ENCODE data around the gene KIAA1217.

KIAA1217 gene

DNA sequence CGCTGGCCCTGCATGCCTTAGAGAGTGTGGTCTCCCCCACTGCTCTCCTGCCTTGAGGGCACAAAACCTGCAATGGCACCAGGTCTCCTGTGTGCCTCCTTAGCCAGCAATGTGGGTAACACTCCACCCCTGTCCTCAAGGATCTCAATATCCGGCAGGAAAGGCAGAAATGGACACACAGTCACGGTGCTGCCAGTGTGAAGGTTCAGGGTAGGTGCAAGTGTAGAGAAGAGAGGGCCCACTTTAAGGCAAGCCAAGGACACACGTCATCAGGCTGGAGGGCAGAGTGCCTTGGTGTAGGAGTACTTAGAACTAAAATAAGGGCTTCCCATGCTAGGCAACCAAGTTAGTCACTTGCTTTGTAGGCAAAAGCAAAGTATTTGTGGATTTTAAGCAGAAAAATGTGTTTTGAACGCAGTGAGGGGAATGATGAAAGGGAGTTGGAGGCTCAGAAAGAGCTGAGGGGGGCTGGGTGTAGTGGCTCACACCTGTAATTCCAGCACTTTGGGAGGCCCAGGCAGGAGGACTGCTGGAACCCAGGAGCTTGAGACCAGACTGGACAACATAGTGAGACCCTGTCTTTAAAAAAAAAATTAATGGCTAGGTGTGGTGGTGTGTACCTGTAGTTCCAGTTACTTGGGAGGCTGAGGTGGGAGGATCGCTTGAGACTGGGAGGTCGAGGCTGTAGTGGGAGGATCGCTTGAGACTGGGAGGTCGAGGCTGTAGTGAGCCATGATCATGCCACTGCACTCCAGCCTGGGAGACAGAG, 361.9 kb downstream of the KIAA1217 start:
- Mint-ChIP-seq H3K4me3 (no peak overlapping the region), H3K9me3 (no peaks in the 10 kb centered on the region), H3K4me1 (ENCODE audit: low read depth) (no peaks in the 10 kb centered on the region), H3K27ac (no peak overlapping the region), H3K27me3 (no peaks in the 10 kb centered on the region), H3K36me3 (ENCODE audit: low read depth) (no peaks in the 10 kb centered on the region)
- intact Hi-C loops (cut with micrococcal nuclease): no loop called here

DNA sequence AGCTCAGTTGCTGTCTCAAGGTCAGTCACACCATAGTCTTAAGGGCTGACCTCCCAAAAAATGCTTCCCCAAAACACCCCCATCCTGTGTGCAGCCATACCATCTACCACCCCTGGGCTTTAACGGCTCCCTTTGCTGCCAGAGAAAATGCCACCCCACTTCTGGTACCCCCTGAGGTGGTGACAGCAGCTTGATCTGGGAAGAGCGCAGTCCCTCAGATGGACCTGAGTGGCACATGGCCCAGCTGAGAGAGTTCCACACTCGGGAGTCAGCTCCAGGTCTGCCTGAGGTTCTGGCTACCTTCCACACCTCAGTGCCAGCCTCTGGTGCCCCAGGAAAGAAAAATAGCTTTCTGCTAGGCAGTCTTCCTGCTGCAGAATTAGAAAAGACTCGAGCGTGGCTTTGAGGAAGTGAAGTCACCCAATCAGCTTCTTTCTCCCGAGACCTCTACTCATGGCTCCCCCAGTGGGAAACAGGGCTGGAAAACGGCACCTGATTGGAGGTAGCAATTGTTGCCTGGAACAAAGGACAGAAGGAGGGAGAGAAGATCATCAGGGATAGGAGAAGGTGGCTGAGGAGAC, 363.0 kb downstream of the KIAA1217 start:
- Mint-ChIP-seq H3K4me3 (no peak overlapping the region), H3K9me3 (no peaks in the 10 kb centered on the region), H3K27me3 (peaks cover 2% of the 10 kb centered on the region), H3K27ac (no peak overlapping the region), H3K36me3 (ENCODE audit: low read depth) (no peaks in the 10 kb centered on the region), H3K4me1 (ENCODE audit: low read depth) (no peaks in the 10 kb centered on the region)
- intact Hi-C loops (cut with micrococcal nuclease): no loop called here

DNA sequence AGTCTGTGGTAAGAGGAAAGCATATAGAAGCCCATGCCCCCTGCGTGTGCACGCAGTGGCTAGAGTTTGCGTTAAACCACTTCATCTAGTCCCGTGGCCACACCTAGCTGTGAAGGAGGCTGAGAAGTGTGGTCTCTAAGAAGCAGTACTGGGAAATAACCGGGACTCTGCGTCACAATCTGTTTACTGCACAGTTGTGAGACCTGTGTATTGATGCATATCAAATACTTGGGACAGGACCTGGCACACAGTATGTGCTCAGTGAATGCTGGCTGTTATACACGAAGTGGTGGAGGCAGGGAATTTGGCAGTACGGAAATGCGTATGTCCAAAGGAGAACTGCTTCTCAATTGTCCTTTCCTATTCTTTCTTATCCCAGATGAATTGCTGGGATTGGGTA, 365.2 kb downstream of the KIAA1217 start:
- no peak overlapping the region for H3K4me3 Mint-ChIP-seq
- H3K27ac Mint-ChIP-seq: no peak overlapping the region

GRCh38 chr10:24574578-24575155, 365.7 kb downstream of the KIAA1217 start:
- no peak overlapping the region for H3K4me3 Mint-ChIP-seq
- intact Hi-C loops (cut with micrococcal nuclease): no loop called here
- H3K9me3 Mint-ChIP-seq: no peaks in the 10 kb centered on the region
- H3K36me3 Mint-ChIP-seq (ENCODE audit: low read depth): no peaks in the 10 kb centered on the region
- H3K4me1 Mint-ChIP-seq (ENCODE audit: low read depth): no peaks in the 10 kb centered on the region
- no peak overlapping the region for H3K27ac Mint-ChIP-seq
- H3K27me3 Mint-ChIP-seq: peaks cover 2% of the 10 kb centered on the region

More for the DNA sequence above, 365.2 kb downstream of the KIAA1217 start:
- intact Hi-C loops (cut with micrococcal nuclease): no loop called here
- Mint-ChIP-seq H3K9me3 (no peaks in the 10 kb centered on the region), H3K4me1 (ENCODE audit: low read depth) (no peaks in the 10 kb centered on the region), H3K36me3 (ENCODE audit: low read depth) (no peaks in the 10 kb centered on the region), H3K27me3 (peaks cover 2% of the 10 kb centered on the region)

DNA sequence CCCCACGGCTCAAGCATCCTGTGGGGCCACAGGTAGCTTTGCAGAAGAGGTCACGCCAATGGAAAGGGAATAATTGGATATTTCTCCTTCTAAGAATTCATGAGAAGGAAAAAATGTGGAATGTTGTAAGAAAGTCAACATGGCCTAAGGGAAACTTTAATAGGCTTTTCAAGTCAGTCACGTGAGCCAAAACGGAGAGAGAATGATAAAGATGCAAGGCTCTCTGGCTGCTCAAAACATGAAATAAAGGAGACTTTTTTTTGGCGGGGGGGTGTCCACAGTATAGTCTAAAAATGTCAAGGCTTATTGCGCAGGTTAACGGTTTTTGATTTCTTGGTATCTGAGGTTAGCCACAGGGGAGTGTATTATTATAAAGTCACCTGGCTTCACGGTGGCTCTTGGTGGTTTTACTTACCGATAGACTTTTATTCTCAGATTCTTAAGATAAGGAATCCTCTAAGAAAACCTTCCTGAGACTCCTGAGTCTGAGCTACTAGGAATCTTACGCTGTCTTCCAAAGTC, 366.6 kb downstream of the KIAA1217 start:
- Mint-ChIP-seq H3K9me3 (no peaks in the 10 kb centered on the region), H3K4me3 (no peak overlapping the region), H3K36me3 (ENCODE audit: low read depth) (no peaks in the 10 kb centered on the region), H3K27ac (no peak overlapping the region), H3K27me3 (peaks cover 2% of the 10 kb centered on the region), H3K4me1 (ENCODE audit: low read depth) (no peaks in the 10 kb centered on the region)
- intact Hi-C loops (cut with micrococcal nuclease): no loop called here

DNA sequence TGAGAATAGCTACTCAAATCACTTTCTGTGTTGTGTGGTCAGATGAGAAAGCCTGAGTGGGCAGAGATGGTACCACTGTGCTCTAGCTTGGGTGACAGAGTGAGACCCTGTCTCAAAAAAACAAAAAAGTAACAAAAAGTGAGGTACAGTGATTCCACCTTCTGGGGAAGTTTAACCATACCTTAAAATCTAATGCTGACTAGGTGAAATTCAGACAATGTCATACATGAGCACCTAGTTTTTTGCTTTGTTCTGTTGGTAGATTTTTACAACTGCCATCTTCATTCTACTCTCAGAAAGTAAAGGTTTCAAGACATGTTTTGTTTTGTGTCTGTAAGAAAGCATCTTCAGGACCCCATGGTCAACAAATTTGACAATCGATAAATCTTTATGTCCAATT, 370.5 kb downstream of the KIAA1217 start:
- peaks cover 11% of the 10 kb centered on the region for H3K36me3 Mint-ChIP-seq (ENCODE audit: low read depth)
- no peak overlapping the region for H3K27ac Mint-ChIP-seq
- intact Hi-C loops (cut with micrococcal nuclease): no loop called here
- no peaks in the 10 kb centered on the region for H3K9me3 Mint-ChIP-seq
- peaks cover 2% of the 10 kb centered on the region for H3K27me3 Mint-ChIP-seq
- H3K4me1 Mint-ChIP-seq (ENCODE audit: low read depth): no peaks in the 10 kb centered on the region
- H3K4me3 Mint-ChIP-seq: no peak overlapping the region

DNA sequence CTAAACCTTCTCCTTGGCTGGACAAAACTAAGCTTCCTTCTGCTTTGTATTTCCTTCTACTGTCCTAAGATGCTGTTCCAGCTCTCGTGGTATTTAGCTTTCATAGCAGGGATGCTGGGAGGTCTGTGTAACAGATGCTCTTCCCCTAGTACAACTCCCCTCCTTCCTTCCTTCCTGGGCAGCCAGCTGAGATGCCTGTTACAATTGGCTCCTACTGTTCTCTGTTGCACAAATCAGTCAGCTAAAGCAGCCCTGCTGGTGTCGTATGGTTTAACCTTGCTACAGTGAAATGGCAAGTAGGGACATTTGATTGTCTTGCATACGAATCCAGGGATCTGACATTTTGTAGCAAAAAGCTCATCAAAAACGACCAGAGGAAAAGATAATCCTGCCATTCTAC, 371.0 kb downstream of the KIAA1217 start:
- no peaks in the 10 kb centered on the region for H3K4me1 Mint-ChIP-seq (ENCODE audit: low read depth)
- no peaks in the 10 kb centered on the region for H3K9me3 Mint-ChIP-seq
- H3K36me3 Mint-ChIP-seq (ENCODE audit: low read depth): peaks cover 16% of the 10 kb centered on the region
- H3K27ac Mint-ChIP-seq: no peak overlapping the region
- intact Hi-C loops (cut with micrococcal nuclease): no loop called here
- H3K4me3 Mint-ChIP-seq: no peak overlapping the region
- peaks cover 2% of the 10 kb centered on the region for H3K27me3 Mint-ChIP-seq

- Mint-ChIP-seq H3K4me1 (ENCODE audit: low read depth) (no peaks in the 10 kb centered on the region), H3K27me3 (no peaks in the 10 kb centered on the region), H3K36me3 (ENCODE audit: low read depth) (peaks cover 95% of the 10 kb centered on the region), H3K9me3 (no peaks in the 10 kb centered on the region), H3K4me3 (no peak overlapping the region), H3K27ac (no peak overlapping the region)
- intact Hi-C loops (cut with micrococcal nuclease): no loop called here
Observed at GRCh38 chr10:24589265-24589664, 380.3 kb downstream of the KIAA1217 start.

- H3K4me3 Mint-ChIP-seq: no peak overlapping the region
- H3K9me3 Mint-ChIP-seq: no peaks in the 10 kb centered on the region
- peaks cover 95% of the 10 kb centered on the region for H3K36me3 Mint-ChIP-seq (ENCODE audit: low read depth)
- H3K27ac Mint-ChIP-seq: no peak overlapping the region
- intact Hi-C loops (cut with micrococcal nuclease): no loop called here
- no peaks in the 10 kb centered on the region for H3K27me3 Mint-ChIP-seq
- H3K4me1 Mint-ChIP-seq (ENCODE audit: low read depth): no peaks in the 10 kb centered on the region
Observed at GRCh38 chr10:24590697-24591457, 381.9 kb downstream of the KIAA1217 start.

GRCh38 chr10:24596217-24596930, 387.4 kb downstream of the KIAA1217 start:
- intact Hi-C loops (cut with micrococcal nuclease): no loop called here
- Mint-ChIP-seq H3K4me3 (no peak overlapping the region), H3K36me3 (ENCODE audit: low read depth) (peaks cover 94% of the 10 kb centered on the region), H3K27me3 (no peaks in the 10 kb centered on the region), H3K27ac (no peak overlapping the region), H3K9me3 (no peaks in the 10 kb centered on the region), H3K4me1 (ENCODE audit: low read depth) (no peaks in the 10 kb centered on the region)

DNA sequence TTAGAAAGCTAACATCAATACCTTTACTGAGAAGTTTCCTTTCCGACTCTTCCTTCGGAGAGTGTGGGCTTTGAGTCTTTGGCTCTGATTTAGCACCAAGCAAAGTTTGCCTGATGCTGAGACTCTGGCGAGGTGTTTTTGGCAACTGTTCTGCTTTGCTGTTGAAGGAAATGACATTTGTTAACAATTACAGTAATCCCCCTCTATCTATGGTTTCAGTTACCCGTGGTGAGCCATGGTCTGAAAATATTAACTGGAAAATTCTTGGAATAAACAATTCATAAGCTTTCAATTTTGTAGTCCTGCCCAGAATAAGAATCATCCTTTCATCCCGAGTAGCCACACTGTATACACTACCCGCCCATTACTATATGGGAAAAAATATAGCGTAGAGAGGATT, 388.5 kb downstream of the KIAA1217 start:
- H3K4me3 Mint-ChIP-seq: no peak overlapping the region
- intact Hi-C loops (cut with micrococcal nuclease): no loop called here
- H3K9me3 Mint-ChIP-seq: no peaks in the 10 kb centered on the region
- H3K4me1 Mint-ChIP-seq (ENCODE audit: low read depth): peaks cover under 1% of the 10 kb centered on the region
- peaks cover 93% of the 10 kb centered on the region for H3K36me3 Mint-ChIP-seq (ENCODE audit: low read depth)
- H3K27ac Mint-ChIP-seq: no peak overlapping the region
- H3K27me3 Mint-ChIP-seq: no peaks in the 10 kb centered on the region
